ENCODE measurements around the gene OSBP2.

The OSBP2 gene

GRCh38 chr22:30919973-30920372 lies 225.3 kb downstream of the OSBP2 start:
- no peak overlapping the region for H3K4ac ChIP-seq (ENCODE audit: low read depth in 1 of 2, low read length in 2 of 2)
- H2AFZ ChIP-seq (ENCODE audit: low read depth, low read length), result no peak overlapping the region
- no peak overlapping the region for H3K4me2 ChIP-seq (ENCODE audit: low read length, poor library complexity, severe bottlenecking)
- H2AK5ac ChIP-seq (ENCODE audit: low read length, severe bottlenecking), result no peak overlapping the region
- H3K79me1 ChIP-seq (replicated peaks; ENCODE audit: low read length, poor library complexity, severe bottlenecking), result no peaks in the 10 kb centered on the region
- no peak overlapping the region for H3K23ac ChIP-seq (ENCODE audit: low read length in 2 of 2)
- no peak overlapping the region for H4K8ac ChIP-seq (ENCODE audit: low read length)
- H4K91ac ChIP-seq (ENCODE audit: low read length), result no peak overlapping the region
- no peaks in the 10 kb centered on the region for H3K4me1 ChIP-seq (ENCODE audit: control insufficient read depth, insufficient read depth, low read depth, low read length)
- H3K18ac ChIP-seq (ENCODE audit: low read depth in 1 of 2, low read length in 2 of 2), result no peak overlapping the region
- no peak overlapping the region for H2BK12ac ChIP-seq (ENCODE audit: low read length in 2 of 2)
- H3K9me3 ChIP-seq (ENCODE audit: control insufficient read depth, low read length), result peaks cover 7% of the 10 kb centered on the region
- H3K4me3 ChIP-seq (ENCODE audit: insufficient read depth in 1 of 2, low read depth in 1 of 2, low read length in 2 of 2), result no peak overlapping the region
- H3K36me3 ChIP-seq (ENCODE audit: control insufficient read depth in 1 of 2, insufficient read depth in 2 of 2, low read depth in 1 of 2, low read length in 2 of 2), result peaks cover 11 to 16% of the 10 kb centered on the region in 2 experiments
- no peak for DNase-seq
- no peak overlapping the region for H3K14ac ChIP-seq (ENCODE audit: low read length in 2 of 2)
- H2BK120ac ChIP-seq (ENCODE audit: low read depth, low read length), result no peak overlapping the region
- H3K9ac ChIP-seq (ENCODE audit: low read length), result no peak overlapping the region
- WGBS, result 77% methylated on average over 5 of the region's 7 CpGs
- H3K27me3 ChIP-seq (ENCODE audit: control insufficient read depth in 1 of 2, insufficient read depth in 1 of 2, low read length in 2 of 2), result no peaks in the 10 kb centered on the region
- H3K27ac ChIP-seq (ENCODE audit: low read length, poor library complexity, severe bottlenecking), result no peak overlapping the region
- H2BK5ac ChIP-seq (ENCODE audit: low read depth, low read length, poor library complexity, severe bottlenecking), result no peak overlapping the region
- no peak overlapping the region for H2BK15ac ChIP-seq (ENCODE audit: low read depth, poor library complexity, severe bottlenecking)

- no peaks in the 10 kb centered on the region for H3K79me1 ChIP-seq (replicated peaks; ENCODE audit: low read length, poor library complexity, severe bottlenecking)
- no peak overlapping the region for H3K4me2 ChIP-seq (ENCODE audit: low read length, poor library complexity, severe bottlenecking)
- no peaks in the 10 kb centered on the region for H3K4me1 ChIP-seq (ENCODE audit: control insufficient read depth, insufficient read depth, low read depth, low read length)
- peak; percentile 55 for DNase-seq
- no peak overlapping the region for H2BK120ac ChIP-seq (ENCODE audit: low read depth, low read length)
- no peak overlapping the region for H2BK15ac ChIP-seq (ENCODE audit: low read depth, poor library complexity, severe bottlenecking)
- peaks cover 6% of the 10 kb centered on the region for H3K9me3 ChIP-seq (ENCODE audit: control insufficient read depth, low read length)
- no peak overlapping the region for H4K91ac ChIP-seq (ENCODE audit: low read length)
- no peak overlapping the region for H3K14ac ChIP-seq (ENCODE audit: low read length in 2 of 2)
- no peak overlapping the region for H2AFZ ChIP-seq (ENCODE audit: low read depth, low read length)
- peaks cover 15 to 19% of the 10 kb centered on the region in 2 experiments for H3K36me3 ChIP-seq (ENCODE audit: control insufficient read depth in 1 of 2, insufficient read depth in 2 of 2, low read depth in 1 of 2, low read length in 2 of 2)
- no peak overlapping the region for H2AK5ac ChIP-seq (ENCODE audit: low read length, severe bottlenecking)
- peak overlapping the region in 1 of 2 experiments; percentile 47 for H3K4me3 ChIP-seq (ENCODE audit: insufficient read depth in 1 of 2, low read depth in 1 of 2, low read length in 2 of 2)
- no peak overlapping the region for H3K4ac ChIP-seq (ENCODE audit: low read depth in 1 of 2, low read length in 2 of 2)
- no peak overlapping the region for H3K27ac ChIP-seq (ENCODE audit: low read length, poor library complexity, severe bottlenecking)
- H3K18ac ChIP-seq (ENCODE audit: low read depth in 1 of 2, low read length in 2 of 2), result no peak overlapping the region
- peak overlapping the region; percentile 70 for H3K9ac ChIP-seq (ENCODE audit: low read length)
- H4K8ac ChIP-seq (ENCODE audit: low read length), result no peak overlapping the region
- 3% methylated on average over 4 of the region's 9 CpGs for WGBS
- H2BK12ac ChIP-seq (ENCODE audit: low read length in 2 of 2), result no peak overlapping the region
- H3K23ac ChIP-seq (ENCODE audit: low read length in 2 of 2), result no peak overlapping the region
- H2BK5ac ChIP-seq (ENCODE audit: low read depth, low read length, poor library complexity, severe bottlenecking), result no peak overlapping the region
- H3K27me3 ChIP-seq (ENCODE audit: control insufficient read depth in 1 of 2, insufficient read depth in 1 of 2, low read length in 2 of 2), result no peaks in the 10 kb centered on the region
Observed at GRCh38 chr22:30920407-30920806, 225.7 kb downstream of the OSBP2 start.

DNA sequence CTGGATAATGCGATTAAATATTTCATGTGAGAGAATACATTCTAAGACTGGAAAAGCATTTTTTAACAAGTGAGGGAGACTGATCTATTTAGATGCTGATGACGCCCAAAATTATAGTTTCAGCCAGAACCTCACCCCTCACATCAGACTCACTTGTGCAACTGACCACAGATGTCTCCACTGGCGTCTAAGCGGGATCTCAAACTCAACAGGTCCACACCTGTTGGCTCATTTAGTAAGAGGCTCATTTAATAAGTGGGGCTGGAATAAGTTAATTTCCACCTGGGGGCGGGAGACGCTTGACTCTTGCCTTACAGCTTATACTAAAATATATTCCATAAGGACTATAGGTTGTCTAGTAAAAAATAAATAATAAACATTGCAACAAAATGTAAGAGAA lies 226.4 kb downstream of the OSBP2 start:
- H2BK15ac ChIP-seq (ENCODE audit: low read depth, poor library complexity, severe bottlenecking), result no peak overlapping the region
- H3K4me3 ChIP-seq (ENCODE audit: insufficient read depth in 1 of 2, low read depth in 1 of 2, low read length in 2 of 2), result peak overlapping the region in 1 of 2 experiments; percentile 68
- no peak overlapping the region for H2AK5ac ChIP-seq (ENCODE audit: low read length, severe bottlenecking)
- H2AFZ ChIP-seq (ENCODE audit: low read depth, low read length), result no peak overlapping the region
- no peak overlapping the region for H4K8ac ChIP-seq (ENCODE audit: low read length)
- peak overlapping the region; percentile 70 for H3K9ac ChIP-seq (ENCODE audit: low read length)
- H3K18ac ChIP-seq (ENCODE audit: low read depth in 1 of 2, low read length in 2 of 2), result no peak overlapping the region
- H3K14ac ChIP-seq (ENCODE audit: low read length in 2 of 2), result no peak overlapping the region
- no peak for DNase-seq
- no peaks in the 10 kb centered on the region for H3K9me3 ChIP-seq (ENCODE audit: control insufficient read depth, low read length)
- no peak overlapping the region for H2BK12ac ChIP-seq (ENCODE audit: low read length in 2 of 2)
- H3K4me1 ChIP-seq (ENCODE audit: control insufficient read depth, insufficient read depth, low read depth, low read length), result no peaks in the 10 kb centered on the region
- no peak overlapping the region for H3K4ac ChIP-seq (ENCODE audit: low read depth in 1 of 2, low read length in 2 of 2)
- H2BK5ac ChIP-seq (ENCODE audit: low read depth, low read length, poor library complexity, severe bottlenecking), result no peak overlapping the region
- peaks cover 22 to 26% of the 10 kb centered on the region in 2 experiments for H3K36me3 ChIP-seq (ENCODE audit: control insufficient read depth in 1 of 2, insufficient read depth in 2 of 2, low read depth in 1 of 2, low read length in 2 of 2)
- no peaks in the 10 kb centered on the region for H3K27me3 ChIP-seq (ENCODE audit: control insufficient read depth in 1 of 2, insufficient read depth in 1 of 2, low read length in 2 of 2)
- H3K79me1 ChIP-seq (replicated peaks; ENCODE audit: low read length, poor library complexity, severe bottlenecking), result no peaks in the 10 kb centered on the region
- no peak overlapping the region for H3K4me2 ChIP-seq (ENCODE audit: low read length, poor library complexity, severe bottlenecking)
- WGBS, result 100% methylated on average over 1 of the region's 6 CpGs
- no peak overlapping the region for H3K27ac ChIP-seq (ENCODE audit: low read length, poor library complexity, severe bottlenecking)
- H2BK120ac ChIP-seq (ENCODE audit: low read depth, low read length), result no peak overlapping the region
- H3K23ac ChIP-seq (ENCODE audit: low read length in 2 of 2), result no peak overlapping the region
- H4K91ac ChIP-seq (ENCODE audit: low read length), result no peak overlapping the region

- peak overlapping the region in 1 of 2 experiments; percentile 68 for H3K4me3 ChIP-seq (ENCODE audit: insufficient read depth in 1 of 2, low read depth in 1 of 2, low read length in 2 of 2)
- H3K23ac ChIP-seq (ENCODE audit: low read length in 2 of 2), result no peak overlapping the region
- WGBS, result 95% methylated on average over 34 of the region's 34 CpGs
- no peak overlapping the region for H4K91ac ChIP-seq (ENCODE audit: low read length)
- H3K27ac ChIP-seq (ENCODE audit: low read length, poor library complexity, severe bottlenecking), result no peak overlapping the region
- no peak overlapping the region for H2BK120ac ChIP-seq (ENCODE audit: low read depth, low read length)
- no peaks in the 10 kb centered on the region for H3K79me1 ChIP-seq (replicated peaks; ENCODE audit: low read length, poor library complexity, severe bottlenecking)
- no peaks in the 10 kb centered on the region for H3K27me3 ChIP-seq (ENCODE audit: control insufficient read depth in 1 of 2, insufficient read depth in 1 of 2, low read length in 2 of 2)
- DNase-seq, result no peak
- no peak overlapping the region for H3K4me2 ChIP-seq (ENCODE audit: low read length, poor library complexity, severe bottlenecking)
- no peaks in the 10 kb centered on the region for H3K9me3 ChIP-seq (ENCODE audit: control insufficient read depth, low read length)
- H3K36me3 ChIP-seq (ENCODE audit: control insufficient read depth in 1 of 2, insufficient read depth in 2 of 2, low read depth in 1 of 2, low read length in 2 of 2), result peaks cover 32 to 36% of the 10 kb centered on the region in 2 experiments
- no peak overlapping the region for H2BK15ac ChIP-seq (ENCODE audit: low read depth, poor library complexity, severe bottlenecking)
- no peak overlapping the region for H2BK12ac ChIP-seq (ENCODE audit: low read length in 2 of 2)
- no peak overlapping the region for H2AK5ac ChIP-seq (ENCODE audit: low read length, severe bottlenecking)
- no peak overlapping the region for H3K14ac ChIP-seq (ENCODE audit: low read length in 2 of 2)
- peak overlapping the region; percentile 70 for H3K9ac ChIP-seq (ENCODE audit: low read length)
- H4K8ac ChIP-seq (ENCODE audit: low read length), result no peak overlapping the region
- no peak overlapping the region for H3K18ac ChIP-seq (ENCODE audit: low read depth in 1 of 2, low read length in 2 of 2)
- H2AFZ ChIP-seq (ENCODE audit: low read depth, low read length), result no peak overlapping the region
- H3K4ac ChIP-seq (ENCODE audit: low read depth in 1 of 2, low read length in 2 of 2), result no peak overlapping the region
- no peaks in the 10 kb centered on the region for H3K4me1 ChIP-seq (ENCODE audit: control insufficient read depth, insufficient read depth, low read depth, low read length)
- H2BK5ac ChIP-seq (ENCODE audit: low read depth, low read length, poor library complexity, severe bottlenecking), result no peak overlapping the region
Observed at GRCh38 chr22:30922151-30922611, 227.5 kb downstream of the OSBP2 start.
